GM08714 (cell line): ENCODE measurements around the gene UNC13A.

Experiments used
- H3K4me3 ChIP-seq: fragments of 200-500 bp; sonication (Bioruptor generic); 2 replicates; pipeline ENCODE4 v1.5.1; 2014; ENCODE audit warnings: mild to moderate bottlenecking, low read length, inconsistent platforms
- ZNF274 ChIP-seq: IDR thresholded peaks from 2 replicates; pipeline ENCODE4 v1.6.1; 2012; ENCODE audit warnings: mild to moderate bottlenecking, low read depth, low read length

UNC13A gene

GRCh38 chr19:17686023-17686521 is 2.1 kb downstream of the UNC13A start:
- no peak for TF ChIP-seq ZNF274
- H3K4me3 ChIP-seq = no peak overlapping the region

- no peak for TF ChIP-seq ZNF274
- H3K4me3 ChIP-seq = no peak overlapping the region
These were observed 2.6 kb downstream of the UNC13A start for GRCh38 chr19:17685451-17686022.

GRCh38 chr19:17684256-17684655 is 3.9 kb downstream of the UNC13A start:
- no peak for TF ChIP-seq ZNF274
- no peak overlapping the region for H3K4me3 ChIP-seq

GRCh38 chr19:17683078-17683477 is 5.1 kb downstream of the UNC13A start:
- H3K4me3 ChIP-seq = no peak overlapping the region
- TF ChIP-seq ZNF274 = no peak

- TF ChIP-seq ZNF274 = no peak
- H3K4me3 ChIP-seq = no peak overlapping the region
These were observed 5.9 kb downstream of the UNC13A start for GRCh38 chr19:17682273-17682672.

- no peak for TF ChIP-seq ZNF274
- no peak overlapping the region for H3K4me3 ChIP-seq
These were observed 6.5 kb downstream of the UNC13A start for GRCh38 chr19:17681505-17682125.

GRCh38 chr19:17680230-17680722 is 7.9 kb downstream of the UNC13A start:
- no peak overlapping the region; the same call in 1 of the 2 replicates for H3K4me3 ChIP-seq
- no peak for TF ChIP-seq ZNF274

GRCh38 chr19:17679526-17680229 is 8.5 kb downstream of the UNC13A start:
- H3K4me3 ChIP-seq = no peak overlapping the region
- no peak for TF ChIP-seq ZNF274

GRCh38 chr19:17678836-17679235 is 9.3 kb downstream of the UNC13A start:
- H3K4me3 ChIP-seq = no peak overlapping the region
- no peak for TF ChIP-seq ZNF274

GRCh38 chr19:17677002-17677401 is 11.2 kb downstream of the UNC13A start:
- TF ChIP-seq ZNF274 = no peak
- no peak overlapping the region for H3K4me3 ChIP-seq

GRCh38 chr19:17676295-17676694 is 11.9 kb downstream of the UNC13A start:
- no peak for TF ChIP-seq ZNF274
- H3K4me3 ChIP-seq = no peak overlapping the region

GRCh38 chr19:17673937-17674799 is 14.0 kb downstream of the UNC13A start:
- TF ChIP-seq ZNF274 = no peak
- no peak overlapping the region for H3K4me3 ChIP-seq

GRCh38 chr19:17671906-17672305 is 16.2 kb downstream of the UNC13A start:
- no peak for TF ChIP-seq ZNF274
- no peak overlapping the region for H3K4me3 ChIP-seq

- no peak for TF ChIP-seq ZNF274
These were observed 18.7 kb downstream of the UNC13A start for GRCh38 chr19:17669419-17669818.

More at GRCh38 chr19:17669419-17669818, 18.7 kb downstream of the UNC13A start:
- no peak overlapping the region for H3K4me3 ChIP-seq
